Chondrocyte (in vitro differentiated cells): ENCODE data around the gene RFC2. TPM values are rescaled to one million over a fixed set of nuclear protein-coding genes. Genes with fewer than 3 reads are reported as not detected.

ENCODE experiments used
- DNase-seq: peaks from one replicate; pipeline ENCODE4 v3.0.0; 2021; ENCODE audit warnings: mixed read lengths, low spot score
- H3K27ac Mint-ChIP-seq: one replicate; pipeline ENCODE4 v1.8.0; 2021; ENCODE audit warnings: mild to moderate bottlenecking, moderate library complexity, mixed read lengths; ENCODE audit not compliant: unreplicated experiment
- H3K27me3 Mint-ChIP-seq: 2 replicates; pipeline ENCODE4 v1.8.0; 2021; ENCODE audit warnings: low read depth, mixed read lengths
- H3K36me3 Mint-ChIP-seq: 2 replicates; pipeline ENCODE4 v1.8.0; 2021; ENCODE audit warnings: low read depth, mixed read lengths
- H3K4me1 Mint-ChIP-seq: 2 replicates; pipeline ENCODE4 v1.8.0; 2021; ENCODE audit warnings: low read depth, mild to moderate bottlenecking, mixed read lengths
- H3K4me3 Mint-ChIP-seq: one replicate; pipeline ENCODE4 v1.8.0; 2021; ENCODE audit warnings: mild to moderate bottlenecking, moderate library complexity, mixed read lengths; ENCODE audit not compliant: unreplicated experiment
- H3K9me3 Mint-ChIP-seq: 2 replicates; pipeline ENCODE4 v1.8.0; 2021; ENCODE audit warnings: low read depth, mixed read lengths
- CTCF ChIP-seq: fragments of 200-600 bp; sonication (generic); IDR thresholded peaks from 2 replicates; pipeline ENCODE4 v1.5.0; 2021; ENCODE audit warnings: antibody characterized with exemption, mild to moderate bottlenecking, moderate library complexity
- total RNA-seq: library from RNA; stranded (reverse); gene quantifications from 3 replicates; pipeline ENCODE4 v1.2.1, GENCODE V29; 2021

RFC2 gene
- total RNA-seq, 1 donor from 2014 or later: 11.0 TPM

- Mint-ChIP-seq H3K9me3 (no peaks in the 10 kb centered on the region), H3K4me1 (peaks cover 39% of the 10 kb centered on the region), H3K27me3 (no peaks in the 10 kb centered on the region), H3K27ac (peak overlapping the region; percentile 49), H3K36me3 (no peaks in the 10 kb centered on the region), H3K4me3 (peak overlapping the region; percentile 75)
- TF ChIP-seq CTCF: no peak
- DNase-seq: no peak
These were observed 36.4 kb upstream of the RFC2 start for GRCh38 chr7:74290553-74290950.

DNA sequence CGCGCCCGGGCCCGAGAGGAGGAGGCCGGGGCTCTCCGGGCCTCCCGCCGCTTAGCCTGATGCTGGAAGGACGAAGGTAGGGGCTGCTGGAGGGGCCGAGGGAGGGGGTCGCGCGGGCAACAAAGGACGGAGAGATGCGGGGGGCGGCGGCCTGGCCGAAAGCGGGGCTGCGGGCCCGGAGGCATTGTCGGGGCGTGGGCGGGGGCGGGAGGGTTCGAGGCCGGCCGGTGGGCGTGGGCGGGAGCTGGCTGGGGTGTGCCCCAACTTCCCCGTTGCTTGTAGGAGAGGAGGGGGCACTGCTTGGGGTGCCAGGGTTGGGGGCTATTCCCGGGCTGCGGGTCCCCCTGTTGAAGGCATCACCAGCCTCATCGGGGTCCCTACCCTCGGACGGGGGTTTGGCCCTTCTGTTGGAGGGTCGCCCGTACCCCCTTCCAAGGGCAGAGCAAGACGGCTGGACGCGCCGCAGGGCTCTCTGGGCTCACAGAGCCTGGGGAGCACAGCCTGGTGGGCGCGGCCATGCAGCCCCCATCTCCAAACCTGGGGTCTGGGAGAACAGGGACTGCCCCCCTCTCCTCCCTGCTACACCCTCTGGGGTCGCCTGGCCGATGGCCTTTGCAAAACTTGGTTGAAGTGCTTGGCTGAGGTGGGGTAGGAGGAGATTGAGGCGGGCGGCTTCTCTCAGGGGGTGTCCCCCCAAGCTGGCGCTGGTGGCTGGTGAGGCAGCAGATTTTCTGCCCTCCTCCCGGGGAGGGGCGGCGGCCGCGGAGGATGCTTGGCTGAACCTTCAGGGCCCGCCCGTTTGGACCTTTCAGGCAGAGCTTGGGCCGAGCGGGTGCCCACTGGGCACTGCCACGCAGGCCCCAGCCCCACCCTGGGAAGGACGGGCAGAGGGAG lies 35.7 kb upstream of the RFC2 start:
- H3K27me3 Mint-ChIP-seq: no peaks in the 10 kb centered on the region
- peaks cover 37% of the 10 kb centered on the region for H3K4me1 Mint-ChIP-seq
- no peaks in the 10 kb centered on the region for H3K9me3 Mint-ChIP-seq
- no peak for TF ChIP-seq CTCF
- no peak overlapping the region for H3K27ac Mint-ChIP-seq
- H3K4me3 Mint-ChIP-seq: peak overlapping the region; percentile 75
- no peak for DNase-seq
- H3K36me3 Mint-ChIP-seq: no peaks in the 10 kb centered on the region

GRCh38 chr7:74289018-74289658 lies 34.9 kb upstream of the RFC2 start, which contains the start of gene CLIP2:
TSS of gene CLIP2 (plus strand) at chr7:74289407. CDS start at chr7:74317547, 28,140 bp downstream.
- H3K27me3 Mint-ChIP-seq: no peaks in the 10 kb centered on the region
- H3K4me3 Mint-ChIP-seq: peak within 1 kb of the TSS; percentile 75
- TF ChIP-seq CTCF: no peak
- H3K4me1 Mint-ChIP-seq: peaks cover 30% of the 10 kb centered on the region
- H3K27ac Mint-ChIP-seq: peak within 1 kb of the TSS; percentile 22
- no peaks in the 10 kb centered on the region for H3K9me3 Mint-ChIP-seq
- H3K36me3 Mint-ChIP-seq: no peaks in the 10 kb centered on the region
- DNase-seq: no peak

GRCh38 chr7:74288034-74288881 lies 34.1 kb upstream of the RFC2 start:
- H3K27me3 Mint-ChIP-seq: no peaks in the 10 kb centered on the region
- TF ChIP-seq CTCF: no peak
- no peaks in the 10 kb centered on the region for H3K36me3 Mint-ChIP-seq
- no peak overlapping the region for H3K27ac Mint-ChIP-seq
- no peaks in the 10 kb centered on the region for H3K9me3 Mint-ChIP-seq
- peak overlapping the region; percentile 67 for H3K4me3 Mint-ChIP-seq
- DNase-seq: no peak
- H3K4me1 Mint-ChIP-seq: peaks cover 23% of the 10 kb centered on the region
